PFSK-1 (cell line): ENCODE results near the gene EID3.

ENCODE experiments used
- FOXP2 ChIP-seq: optimal IDR thresholded peaks from 2 replicates; pipeline ENCODE3; 2011; ENCODE audit warnings: borderline replicate concordance, control low read depth, inconsistent platforms; ENCODE audit not compliant: insufficient read depth; ENCODE audit errors: extremely low read length, extremely low read depth
- POLR2AphosphoS5 ChIP-seq: IDR thresholded peaks from 2 replicates; pipeline ENCODE4 v1.6.1; 2012; ENCODE audit warnings: low read depth, mild to moderate bottlenecking, control low read depth, low read length, moderate library complexity
- REST ChIP-seq, 2 experiments: IDR thresholded peaks; 2 replicates each; pipeline versions ENCODE4 v1.6.1 to v1.8.0; 2011 to 2012; ENCODE audit warnings: low read depth in 2 of 2, low read length in 2 of 2, control low read depth in 1 of 2, inconsistent platforms in 1 of 2, mild to moderate bottlenecking in 1 of 2, moderate library complexity in 1 of 2; ENCODE audit not compliant: insufficient read depth in 1 of 2
- SIN3A ChIP-seq: IDR thresholded peaks from 2 replicates; pipeline ENCODE4 v1.6.1; 2012; ENCODE audit warnings: mild to moderate bottlenecking, low read length, moderate library complexity, borderline replicate concordance; ENCODE audit not compliant: insufficient read depth
- TAF1 ChIP-seq: IDR thresholded peaks from 2 replicates; pipeline ENCODE4 v1.6.1; 2012; ENCODE audit warnings: low read length, control low read depth, borderline replicate concordance; ENCODE audit not compliant: insufficient read depth

EID3 gene

DNA sequence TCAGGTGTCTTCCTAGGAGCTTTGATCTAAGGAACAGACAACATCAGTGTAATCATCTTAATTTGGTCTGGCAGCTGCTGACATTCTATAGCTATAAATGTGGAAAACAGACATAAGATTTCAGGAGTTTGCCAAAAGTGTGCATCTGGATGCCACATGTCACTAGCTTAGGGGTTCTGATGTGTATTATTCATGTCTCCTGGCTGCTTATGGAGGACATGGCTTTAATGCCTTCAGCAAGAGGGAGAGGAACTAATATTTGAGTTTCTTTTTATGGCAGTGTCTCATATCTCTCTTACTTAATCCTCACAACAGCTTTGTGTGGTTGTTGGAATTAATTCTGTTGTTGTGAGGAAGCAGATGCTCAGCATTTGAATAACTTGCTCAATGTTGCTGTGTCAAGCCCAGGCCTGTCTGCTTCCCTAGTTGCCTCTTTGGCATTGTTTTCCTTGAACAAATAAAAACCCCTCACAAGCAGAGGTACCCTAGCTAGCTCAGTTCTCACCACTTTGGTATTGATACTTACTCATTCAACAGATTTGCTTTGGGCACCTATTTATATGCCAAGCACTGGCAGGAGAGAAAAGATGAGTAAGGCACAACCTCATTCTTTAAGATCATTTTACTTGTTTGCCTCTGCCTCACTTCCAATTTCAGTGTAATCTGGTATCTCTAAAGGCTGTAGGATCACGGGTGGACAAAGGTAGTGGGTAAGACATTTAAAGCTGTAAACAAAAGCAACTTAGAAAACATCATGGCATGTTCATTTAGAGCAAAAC is 39.8 kb upstream of the EID3 start:
- TF ChIP-seq FOXP2 (no peak), REST (IDR thresholded peaks at IDR 0.05; ENCODE audit: insufficient read depth in 1 of 2, low read depth in 2 of 2, low read length in 2 of 2) (no peak), POLR2AphosphoS5 (no peak), TAF1 (no peak), SIN3A (no peak)

- TF ChIP-seq FOXP2 (no peak), REST (IDR thresholded peaks at IDR 0.05; ENCODE audit: insufficient read depth in 1 of 2, low read depth in 2 of 2, low read length in 2 of 2) (no peak), TAF1 (no peak), POLR2AphosphoS5 (no peak), SIN3A (no peak)
Measured at GRCh38 chr12:104272938-104273337, 30.6 kb upstream of the EID3 start.

DNA sequence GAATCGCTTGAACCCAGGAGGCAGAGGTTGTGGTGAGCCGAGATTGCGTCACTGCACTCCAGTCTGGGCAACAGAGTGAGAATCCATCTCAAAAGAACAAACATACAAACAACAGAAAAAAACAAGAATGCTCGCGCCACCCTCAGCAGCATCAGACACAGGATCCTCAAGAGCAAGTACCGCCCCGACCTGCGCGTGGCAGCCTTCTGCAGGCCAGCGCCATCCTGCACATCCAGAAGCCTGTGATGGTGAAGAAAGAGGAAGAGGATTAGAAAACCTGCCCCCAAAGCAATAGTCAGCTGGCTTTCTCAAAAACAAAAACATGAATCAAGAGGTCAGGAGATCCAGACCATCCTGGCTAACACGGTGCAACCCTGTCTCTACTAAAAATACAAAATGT is 30.0 kb upstream of the EID3 start:
- TF ChIP-seq SIN3A (no peak), POLR2AphosphoS5 (no peak), REST (IDR thresholded peaks at IDR 0.05; ENCODE audit: insufficient read depth in 1 of 2, low read depth in 2 of 2, low read length in 2 of 2) (no peak), TAF1 (no peak), FOXP2 (no peak)

DNA sequence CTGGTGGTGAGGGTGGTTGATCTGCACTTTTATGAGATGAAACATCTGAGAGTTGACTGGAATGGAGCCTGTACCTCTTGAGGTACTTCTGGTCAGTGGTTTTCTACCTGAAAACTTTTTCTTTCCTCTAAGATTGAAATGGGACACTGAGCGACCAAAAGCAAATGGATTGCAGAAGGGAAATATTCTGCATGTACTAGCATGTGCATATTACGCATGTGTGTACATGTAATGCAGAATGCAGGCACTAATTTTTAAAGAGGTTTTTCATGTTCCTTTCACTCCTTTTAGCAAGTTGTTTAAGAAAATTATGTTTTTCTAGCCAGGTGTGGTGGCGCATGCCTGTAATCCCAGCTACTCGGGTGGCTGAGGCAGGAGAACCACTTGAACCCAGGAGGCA is 28.7 kb upstream of the EID3 start:
- TF ChIP-seq FOXP2 (no peak), POLR2AphosphoS5 (no peak), TAF1 (no peak), REST (IDR thresholded peaks at IDR 0.05; ENCODE audit: insufficient read depth in 1 of 2, low read depth in 2 of 2, low read length in 2 of 2) (no peak), SIN3A (no peak)

DNA sequence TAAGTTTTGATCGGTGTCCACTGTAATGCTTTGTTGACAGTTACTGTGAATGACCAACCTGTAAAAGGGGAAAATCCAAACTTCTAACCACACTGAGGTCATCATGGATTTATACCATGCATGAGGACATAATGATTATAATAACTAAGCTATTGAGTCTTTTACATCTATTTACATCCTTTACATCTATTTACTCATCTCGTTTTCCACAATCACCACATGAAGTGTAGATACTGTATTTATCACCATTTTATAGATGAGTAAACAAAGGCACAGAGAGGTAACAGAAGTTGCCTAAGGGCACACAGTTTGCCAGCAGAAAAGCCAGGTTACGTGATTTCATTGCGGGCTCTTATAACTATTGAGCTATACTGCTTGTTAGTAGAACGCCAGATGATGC is 27.9 kb upstream of the EID3 start:
- TF ChIP-seq POLR2AphosphoS5: no peak
- TF ChIP-seq FOXP2: no peak
- TF ChIP-seq TAF1: no peak
- no peak for TF ChIP-seq SIN3A
- no peak for TF ChIP-seq REST (IDR thresholded peaks at IDR 0.05; ENCODE audit: insufficient read depth in 1 of 2, low read depth in 2 of 2, low read length in 2 of 2)
